Fibroblast of the aortic adventitia (primary cell): Measurements from ENCODE around the gene TMCC1. TPM values are rescaled to one million over a fixed set of nuclear protein-coding genes. Genes with fewer than 3 reads are reported as not detected.

ENCODE experiments used
- small RNA-seq: library from RNA; depleted of rRNA; stranded (forward); fragments of <200 nt; gene quantifications from one replicate; pipeline ENCODE3, GENCODE V24; 2012
- total RNA-seq: library from RNA; depleted of rRNA; stranded (reverse); fragments of >200 nt; gene quantifications from 2 replicates; pipeline ENCODE4 v1.2.3, GENCODE V29; 2012; ENCODE audit warnings: low replicate concordance

Gene TMCC1
- total RNA-seq, 1 donor = 16.9 TPM

Small RNA genes within 50 kb of the gene (small RNA-seq; reads per million reads assigned to genes)
- gene RF00026 (not detected), gene RNY3P13 (not detected)

Other genes starting within 250 kb of the TMCC1 start
- 2.5 TPM in 1 of 2 replicates, not detected in the other for gene TRH, start 81.0 kb upstream of the TMCC1 start, total RNA-seq
- 0.54 TPM in 1 of 2 replicates, not detected in the other for gene ALG1L2, start 188.1 kb upstream of the TMCC1 start, total RNA-seq